ENCODE data around the gene ORAI3.

Gene ORAI3

GRCh38 chr16:30918614-30919013, 30.3 kb upstream of the ORAI3 start:
- no peak overlapping the region for H3K27ac Mint-ChIP-seq
- H3K27me3 Mint-ChIP-seq, result peaks cover 17% of the 10 kb centered on the region
- CTCF ChIA-PET, result interaction anchor here (1.0 to 4.8 kb wide), 3 partner anchors 17 to 80 kb away, joined by 3 to 71 read pairs (median 13); no protein-coding TSS in a partner anchor
- no peaks in the 10 kb centered on the region for H3K9me3 Mint-ChIP-seq
- no peak overlapping the region for H3K4me3 Mint-ChIP-seq
- H3K4me1 Mint-ChIP-seq, result peaks cover 15% of the 10 kb centered on the region
- H3K36me3 Mint-ChIP-seq, result no peaks in the 10 kb centered on the region
- no peak for DNase-seq

GRCh38 chr16:30920891-30921290, 28.0 kb upstream of the ORAI3 start:
- Mint-ChIP-seq H3K4me3 (peak overlapping the region; percentile 100), H3K36me3 (peaks cover under 1% of the 10 kb centered on the region), H3K9me3 (no peaks in the 10 kb centered on the region), H3K27me3 (peaks cover 17% of the 10 kb centered on the region), H3K27ac (no peak overlapping the region), H3K4me1 (peaks cover 23% of the 10 kb centered on the region)
- DNase-seq, result no peak
- CTCF ChIA-PET, result interaction anchor here (0.8 to 4.8 kb wide), 4 partner anchors 19 to 138 kb away, joined by 3 to 71 read pairs (median 8); no protein-coding TSS in a partner anchor

- no peaks in the 10 kb centered on the region for H3K9me3 Mint-ChIP-seq
- no peak for DNase-seq
- H3K27ac Mint-ChIP-seq, result peak overlapping the region; percentile 100
- H3K36me3 Mint-ChIP-seq, result peaks cover 3% of the 10 kb centered on the region
- H3K4me3 Mint-ChIP-seq, result peak overlapping the region; percentile 100
- peaks cover 13% of the 10 kb centered on the region for H3K27me3 Mint-ChIP-seq
- CTCF ChIA-PET, result interaction anchor here (1.0 to 4.8 kb wide), 3 partner anchors 20 to 139 kb away, joined by 3 to 71 read pairs (median 13); no protein-coding TSS in a partner anchor
- peaks cover 28% of the 10 kb centered on the region for H3K4me1 Mint-ChIP-seq
Measured at GRCh38 chr16:30921459-30921747, 27.5 kb upstream of the ORAI3 start.

GRCh38 chr16:30921748-30922419, 27.0 kb upstream of the ORAI3 start:
- peaks cover 32% of the 10 kb centered on the region for H3K4me1 Mint-ChIP-seq
- H3K9me3 Mint-ChIP-seq, result no peaks in the 10 kb centered on the region
- peaks cover 3% of the 10 kb centered on the region for H3K36me3 Mint-ChIP-seq
- CTCF ChIA-PET, result interaction anchor here (0.5 to 4.8 kb wide), 5 partner anchors 21 to 77 kb away, joined by 3 to 71 read pairs (median 3); no protein-coding TSS in a partner anchor
- H3K4me3 Mint-ChIP-seq, result peak overlapping the region; percentile 100
- H3K27ac Mint-ChIP-seq, result peak overlapping the region; percentile 100
- peaks cover 13% of the 10 kb centered on the region for H3K27me3 Mint-ChIP-seq
- peak; percentile 93 for DNase-seq

- peaks cover 8% of the 10 kb centered on the region for H3K27me3 Mint-ChIP-seq
- H3K36me3 Mint-ChIP-seq, result peaks cover 3% of the 10 kb centered on the region
- H3K9me3 Mint-ChIP-seq, result no peaks in the 10 kb centered on the region
- peak overlapping the region; percentile 100 for H3K27ac Mint-ChIP-seq
- DNase-seq, result peak; percentile 100
- H3K4me1 Mint-ChIP-seq, result peaks cover 32% of the 10 kb centered on the region
- CTCF ChIA-PET, result interaction anchor here (0.5 to 1.0 kb wide), 4 partner anchors 22 to 78 kb away, joined by 3 to 5 read pairs (median 3); no protein-coding TSS in a partner anchor
- H3K4me3 Mint-ChIP-seq, result peak overlapping the region; percentile 100
Measured at GRCh38 chr16:30922420-30922959, 26.4 kb upstream of the ORAI3 start.

GRCh38 chr16:30922960-30923535, 25.8 kb upstream of the ORAI3 start:
- Mint-ChIP-seq H3K4me1 (peaks cover 35% of the 10 kb centered on the region), H3K9me3 (no peaks in the 10 kb centered on the region), H3K36me3 (peaks cover 5% of the 10 kb centered on the region), H3K27me3 (peaks cover 6% of the 10 kb centered on the region), H3K4me3 (peak overlapping the region; percentile 100), H3K27ac (peak overlapping the region; percentile 100)
- peak; percentile 99 for DNase-seq
- CTCF ChIA-PET, result no interaction called here

GRCh38 chr16:30923554-30924075, 25.3 kb upstream of the ORAI3 start, which contains the start of gene FBXL19:
Gene FBXL19, plus strand, starts transcription at chr16:30923572. Its CDS starts 2,183 bp downstream, at chr16:30925755.
- CTCF ChIA-PET, result no interaction called here
- H3K9me3 Mint-ChIP-seq, result no peaks in the 10 kb centered on the region
- H3K27ac Mint-ChIP-seq, result peak within 1 kb of the TSS; percentile 100
- peaks cover 36% of the 10 kb centered on the region for H3K4me1 Mint-ChIP-seq
- peaks cover 3% of the 10 kb centered on the region for H3K27me3 Mint-ChIP-seq
- H3K36me3 Mint-ChIP-seq, result peaks cover 6% of the 10 kb centered on the region
- H3K4me3 Mint-ChIP-seq, result peak within 1 kb of the TSS; percentile 100
- DNase-seq, result peak; percentile 60

- Mint-ChIP-seq H3K4me3 (peak overlapping the region; percentile 74), H3K9me3 (no peaks in the 10 kb centered on the region), H3K36me3 (peaks cover 6% of the 10 kb centered on the region), H3K27ac (no peak overlapping the region), H3K4me1 (peaks cover 36% of the 10 kb centered on the region), H3K27me3 (no peaks in the 10 kb centered on the region)
- CTCF ChIA-PET, result interaction anchor here (1.3 to 3.6 kb wide), 2 partner anchors 11 to 18 kb away, joined by 3 to 16 read pairs; no protein-coding TSS in a partner anchor
- peak; percentile 44 for DNase-seq
Measured at GRCh38 chr16:30924076-30924912, 24.6 kb upstream of the ORAI3 start.

- H3K4me3 Mint-ChIP-seq, result peak overlapping the region; percentile 74
- H3K27me3 Mint-ChIP-seq, result no peaks in the 10 kb centered on the region
- peaks cover 36% of the 10 kb centered on the region for H3K4me1 Mint-ChIP-seq
- CTCF ChIA-PET, result interaction anchor here (1.3 to 3.6 kb wide), 2 partner anchors 10 to 18 kb away, joined by 3 to 16 read pairs; no protein-coding TSS in a partner anchor
- H3K27ac Mint-ChIP-seq, result no peak overlapping the region
- peaks cover 6% of the 10 kb centered on the region for H3K36me3 Mint-ChIP-seq
- no peaks in the 10 kb centered on the region for H3K9me3 Mint-ChIP-seq
- no peak for DNase-seq
Measured at GRCh38 chr16:30924913-30925631, 23.8 kb upstream of the ORAI3 start.

- Mint-ChIP-seq H3K4me3 (no peak overlapping the region), H3K9me3 (no peaks in the 10 kb centered on the region), H3K4me1 (peaks cover 36% of the 10 kb centered on the region), H3K27ac (no peak overlapping the region), H3K27me3 (no peaks in the 10 kb centered on the region), H3K36me3 (peaks cover 6% of the 10 kb centered on the region)
- DNase-seq, result no peak
- CTCF ChIA-PET, result interaction anchor here (1.3 to 3.6 kb wide), 2 partner anchors 10 to 17 kb away, joined by 3 to 16 read pairs; no protein-coding TSS in a partner anchor
Measured at GRCh38 chr16:30925632-30925987, 23.3 kb upstream of the ORAI3 start.

GRCh38 chr16:30925995-30926811, 22.7 kb upstream of the ORAI3 start:
- H3K4me3 Mint-ChIP-seq, result peak overlapping the region; percentile 45
- CTCF ChIA-PET, result interaction anchor here (0.8 to 3.6 kb wide), 5 partner anchors 9 to 233 kb away, joined by 3 to 16 read pairs (median 8); no protein-coding TSS in a partner anchor
- H3K36me3 Mint-ChIP-seq, result peaks cover 10% of the 10 kb centered on the region
- no peaks in the 10 kb centered on the region for H3K27me3 Mint-ChIP-seq
- DNase-seq, result no peak
- H3K27ac Mint-ChIP-seq, result peak overlapping the region; percentile 53
- peaks cover 35% of the 10 kb centered on the region for H3K4me1 Mint-ChIP-seq
- H3K9me3 Mint-ChIP-seq, result no peaks in the 10 kb centered on the region

- H3K27ac Mint-ChIP-seq, result no peak overlapping the region
- H3K36me3 Mint-ChIP-seq, result peaks cover 11% of the 10 kb centered on the region
- no peak for DNase-seq
- H3K4me1 Mint-ChIP-seq, result peaks cover 28% of the 10 kb centered on the region
- CTCF ChIA-PET, result interaction anchor here (0.8 to 3.6 kb wide), 4 partner anchors 8 to 234 kb away, joined by 3 to 16 read pairs (median 11); no protein-coding TSS in a partner anchor
- no peaks in the 10 kb centered on the region for H3K27me3 Mint-ChIP-seq
- no peak overlapping the region for H3K4me3 Mint-ChIP-seq
- H3K9me3 Mint-ChIP-seq, result no peaks in the 10 kb centered on the region
Measured at GRCh38 chr16:30926937-30927788, 21.7 kb upstream of the ORAI3 start.
